ENCODE results near the gene SUPT5H. TPM values are rescaled to one million over a fixed set of nuclear protein-coding genes. Genes with fewer than 3 reads are reported as not detected.
"Not testable (repeated sequence)": the region's sequence is repeated elsewhere in the genome, so short reads cannot be mapped to it uniquely, and the experiment has no call there.

SUPT5H gene
- total RNA-seq, 1 donor, result 91.2 TPM

DNA sequence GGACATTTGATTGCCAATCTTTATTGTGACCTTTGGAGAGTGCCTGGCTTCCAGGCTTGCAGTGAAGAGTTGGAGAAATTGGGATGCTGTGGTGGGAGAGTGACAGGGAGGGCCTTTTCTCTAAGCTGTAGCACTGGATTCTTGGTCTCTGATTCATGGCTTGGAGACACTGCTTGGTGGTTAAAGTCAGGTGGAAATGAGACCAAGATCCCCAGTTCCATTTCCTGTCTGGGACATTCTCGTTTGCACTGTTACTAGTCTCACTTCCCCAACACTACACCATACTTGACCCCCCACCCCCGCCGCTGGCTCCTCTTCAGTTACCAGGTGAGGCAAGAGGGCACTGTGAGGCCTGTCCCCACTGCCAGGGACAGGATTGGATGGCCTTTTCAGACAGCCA, 2.9 kb downstream of the SUPT5H start:
- Histone ChIP-seq H3K4me2 (ENCODE audit: insufficient read depth, low read length) (peak overlapping the region; percentile 88), H3K27ac (ENCODE audit: low read depth, low read length) (peak overlapping the region; percentile 69), H3K4me3 (ENCODE audit: insufficient read depth, low read length) (no peak overlapping the region), H3K9me3 (ENCODE audit: low read depth, low read length) (no peaks in the 10 kb centered on the region), H2AFZ (ENCODE audit: low read length) (no peak overlapping the region), H3K79me2 (ENCODE audit: insufficient read depth, low read length) (peaks cover 88% of the 10 kb centered on the region), H3K27me3 (ENCODE audit: insufficient read depth, low read length) (no peaks in the 10 kb centered on the region), H3K4me1 (ENCODE audit: insufficient read depth, low read length) (peaks cover 24% of the 10 kb centered on the region), H4K20me1 (ENCODE audit: insufficient read depth, low read length) (peaks cover 62% of the 10 kb centered on the region), H3K36me3 (ENCODE audit: insufficient read depth, low read length) (peaks cover 19% of the 10 kb centered on the region)
- no peak for TF ChIP-seq CTCF (IDR thresholded peaks at IDR 0.05; ENCODE audit: extremely low read depth, low read depth, low read length)
- peak; percentile 68 for DNase-seq (ENCODE audit: insufficient read length, low spot score, missing footprints)

DNA sequence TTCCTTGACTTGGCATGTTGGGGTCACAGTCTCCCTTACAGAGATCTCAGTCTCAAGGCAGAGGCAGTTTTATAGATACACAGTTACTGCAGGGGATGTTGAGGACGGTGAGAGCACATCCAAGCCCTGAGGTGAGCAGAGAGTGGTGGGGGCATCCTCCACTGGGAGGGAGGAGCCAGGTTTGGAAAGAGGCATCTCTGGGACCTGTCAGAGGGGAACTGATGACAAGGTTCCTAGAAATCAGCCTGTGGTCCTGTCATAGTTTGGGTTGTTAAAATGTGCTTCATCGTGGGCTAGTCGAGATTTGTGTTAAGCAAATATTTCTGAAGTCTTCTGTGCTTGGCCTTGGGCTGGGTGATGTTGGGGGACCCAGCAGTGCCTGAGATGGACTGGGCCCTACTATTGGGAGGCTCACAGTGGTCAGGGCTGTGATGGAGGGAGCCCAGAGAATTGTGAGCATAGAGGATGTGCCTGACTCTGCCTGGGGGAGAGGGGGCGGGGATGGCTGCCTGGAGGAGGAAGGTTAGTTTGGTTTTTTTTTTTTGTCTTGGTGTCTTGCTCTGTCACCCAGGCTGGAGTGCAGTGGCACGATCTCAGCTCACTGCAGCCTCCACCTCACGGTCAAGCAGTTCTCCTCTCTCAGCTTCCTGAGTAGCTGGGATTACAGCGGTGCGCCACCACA, 3.9 kb downstream of the SUPT5H start:
- Histone ChIP-seq H3K4me3 (ENCODE audit: insufficient read depth, low read length) (no peak overlapping the region), H3K79me2 (ENCODE audit: insufficient read depth, low read length) (peaks cover 97% of the 10 kb centered on the region), H3K27ac (ENCODE audit: low read depth, low read length) (no peak overlapping the region), H3K27me3 (ENCODE audit: insufficient read depth, low read length) (no peaks in the 10 kb centered on the region), H3K4me1 (ENCODE audit: insufficient read depth, low read length) (peaks cover 24% of the 10 kb centered on the region), H3K9me3 (ENCODE audit: low read depth, low read length) (no peaks in the 10 kb centered on the region), H4K20me1 (ENCODE audit: insufficient read depth, low read length) (peaks cover 63% of the 10 kb centered on the region), H3K4me2 (ENCODE audit: insufficient read depth, low read length) (no peak overlapping the region), H2AFZ (ENCODE audit: low read length) (no peak overlapping the region), H3K36me3 (ENCODE audit: insufficient read depth, low read length) (peaks cover 29% of the 10 kb centered on the region)
- no peak for TF ChIP-seq CTCF (IDR thresholded peaks at IDR 0.05; ENCODE audit: extremely low read depth, low read depth, low read length)
- peak; percentile 37 for DNase-seq (ENCODE audit: insufficient read length, low spot score, missing footprints)

GRCh38 chr19:39451257-39451656, 5.9 kb downstream of the SUPT5H start:
- peaks cover 69% of the 10 kb centered on the region for H4K20me1 ChIP-seq (ENCODE audit: insufficient read depth, low read length)

DNA sequence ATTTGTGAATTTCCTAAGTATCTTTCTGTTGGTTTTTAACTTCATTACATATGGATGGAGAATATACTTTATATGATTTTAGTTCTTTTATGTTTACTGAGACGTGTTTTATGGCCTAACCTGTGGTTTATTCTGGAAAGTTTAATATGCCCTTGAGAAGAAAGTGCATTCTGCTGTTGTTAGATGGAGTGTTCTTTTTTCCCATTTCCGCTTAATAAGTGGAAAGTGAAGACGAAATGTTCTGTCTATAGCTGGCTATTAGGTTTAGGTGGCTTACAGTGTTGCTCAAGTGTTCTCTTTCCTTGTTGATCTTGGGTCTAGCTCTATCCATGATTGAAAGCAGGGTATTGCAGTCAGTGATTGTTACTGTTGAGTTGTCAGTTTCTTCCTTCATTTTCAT, 18.0 kb downstream of the SUPT5H start:
- no peaks in the 10 kb centered on the region for H3K9me3 ChIP-seq (ENCODE audit: low read depth, low read length)
- no peak overlapping the region for H3K4me2 ChIP-seq (ENCODE audit: insufficient read depth, low read length)
- no peak for DNase-seq (ENCODE audit: insufficient read length, low spot score, missing footprints)
- H3K27ac ChIP-seq (ENCODE audit: low read depth, low read length), result no peak overlapping the region
- no peak overlapping the region for H2AFZ ChIP-seq (ENCODE audit: low read length)
- peaks cover 24% of the 10 kb centered on the region for H4K20me1 ChIP-seq (ENCODE audit: insufficient read depth, low read length)
- no peak overlapping the region for H3K4me3 ChIP-seq (ENCODE audit: insufficient read depth, low read length)
- no peaks in the 10 kb centered on the region for H3K27me3 ChIP-seq (ENCODE audit: insufficient read depth, low read length)
- no peaks in the 10 kb centered on the region for H3K4me1 ChIP-seq (ENCODE audit: insufficient read depth, low read length)
- peaks cover 80% of the 10 kb centered on the region for H3K36me3 ChIP-seq (ENCODE audit: insufficient read depth, low read length)
- TF ChIP-seq CTCF (IDR thresholded peaks at IDR 0.05; ENCODE audit: extremely low read depth, low read depth, low read length), result no peak
- peaks cover 37% of the 10 kb centered on the region for H3K79me2 ChIP-seq (ENCODE audit: insufficient read depth, low read length)

More at GRCh38 chr19:39451257-39451656, 5.9 kb downstream of the SUPT5H start:
- H2AFZ ChIP-seq (ENCODE audit: low read length); H3K27ac ChIP-seq (ENCODE audit: low read depth, low read length); H3K9me3 ChIP-seq (ENCODE audit: low read depth, low read length); H3K27me3 ChIP-seq (ENCODE audit: insufficient read depth, low read length); H3K4me3 ChIP-seq (ENCODE audit: insufficient read depth, low read length); H3K4me2 ChIP-seq (ENCODE audit: insufficient read depth, low read length); DNase-seq (ENCODE audit: insufficient read length, low spot score, missing footprints): not testable (repeated sequence)
- Histone ChIP-seq H3K36me3 (ENCODE audit: insufficient read depth, low read length) (peaks cover 36% of the 10 kb centered on the region), H3K4me1 (ENCODE audit: insufficient read depth, low read length) (peaks cover 22% of the 10 kb centered on the region), H3K79me2 (ENCODE audit: insufficient read depth, low read length) (peaks cover 92% of the 10 kb centered on the region)
